GM21423 (cell line): ENCODE data around the gene LRATD1.

Experiments used
- ATAC-seq: cut with Tn5 transposase; IDR thresholded peaks from one replicate; pipeline ENCODE4 v1.9.1; 2021; ENCODE audit warnings: mild to moderate bottlenecking, moderate library complexity; ENCODE audit not compliant: unreplicated experiment

Gene LRATD1

GRCh38 chr2:14633461-14634181, 1.1 kb downstream of the LRATD1 start:
- ATAC-seq = no peak

GRCh38 chr2:14634182-14634488, 1.6 kb downstream of the LRATD1 start:
- ATAC-seq = no peak

- ATAC-seq = peak; percentile 53
Observed at GRCh38 chr2:14634489-14635390, 2.2 kb downstream of the LRATD1 start.

GRCh38 chr2:14635391-14635871, 2.9 kb downstream of the LRATD1 start:
- ATAC-seq = no peak

- no peak for ATAC-seq
Observed at GRCh38 chr2:14638488-14638887, 6.0 kb downstream of the LRATD1 start.

GRCh38 chr2:14641116-14641515, 8.6 kb downstream of the LRATD1 start:
- no peak for ATAC-seq

GRCh38 chr2:14642499-14642898, 10.0 kb downstream of the LRATD1 start:
- no peak for ATAC-seq

GRCh38 chr2:14647714-14648113, 15.2 kb downstream of the LRATD1 start:
- no peak for ATAC-seq

GRCh38 chr2:14650066-14650465, 17.5 kb downstream of the LRATD1 start:
- ATAC-seq = no peak

GRCh38 chr2:14654835-14655282, 22.3 kb downstream of the LRATD1 start:
- ATAC-seq = peak; percentile 87

GRCh38 chr2:14656146-14656545, 23.6 kb downstream of the LRATD1 start:
- ATAC-seq = no peak

GRCh38 chr2:14661163-14661562, 28.6 kb downstream of the LRATD1 start:
- no peak for ATAC-seq

- no peak for ATAC-seq
Observed at GRCh38 chr2:14673351-14673875, 40.9 kb downstream of the LRATD1 start.

GRCh38 chr2:14675489-14675888, 43.0 kb downstream of the LRATD1 start:
- no peak for ATAC-seq

GRCh38 chr2:14676371-14676770, 43.9 kb downstream of the LRATD1 start:
- ATAC-seq = no peak

- no peak for ATAC-seq
Observed at GRCh38 chr2:14677039-14677438, 44.5 kb downstream of the LRATD1 start.

GRCh38 chr2:14678761-14679160, 46.2 kb downstream of the LRATD1 start:
- no peak for ATAC-seq

- ATAC-seq = no peak
Observed at GRCh38 chr2:14681608-14682007, 49.1 kb downstream of the LRATD1 start.
